Hematopoietic multipotent progenitor cell treated with erythropoietin and hydrocortisone succinate and interleukin-3 and kit ligand, for 6 days (in vitro differentiated cells): Measurements from ENCODE around the gene EDDM3A.
"Not testable (repeated sequence)": the region's sequence is repeated elsewhere in the genome, so short reads cannot be mapped to it uniquely, and the experiment has no call there.

Experiments
- DNase-seq: peaks from one replicate; pipeline ENCODE4 v3.0.0-alpha.2; 2015

EDDM3A gene

DNA sequence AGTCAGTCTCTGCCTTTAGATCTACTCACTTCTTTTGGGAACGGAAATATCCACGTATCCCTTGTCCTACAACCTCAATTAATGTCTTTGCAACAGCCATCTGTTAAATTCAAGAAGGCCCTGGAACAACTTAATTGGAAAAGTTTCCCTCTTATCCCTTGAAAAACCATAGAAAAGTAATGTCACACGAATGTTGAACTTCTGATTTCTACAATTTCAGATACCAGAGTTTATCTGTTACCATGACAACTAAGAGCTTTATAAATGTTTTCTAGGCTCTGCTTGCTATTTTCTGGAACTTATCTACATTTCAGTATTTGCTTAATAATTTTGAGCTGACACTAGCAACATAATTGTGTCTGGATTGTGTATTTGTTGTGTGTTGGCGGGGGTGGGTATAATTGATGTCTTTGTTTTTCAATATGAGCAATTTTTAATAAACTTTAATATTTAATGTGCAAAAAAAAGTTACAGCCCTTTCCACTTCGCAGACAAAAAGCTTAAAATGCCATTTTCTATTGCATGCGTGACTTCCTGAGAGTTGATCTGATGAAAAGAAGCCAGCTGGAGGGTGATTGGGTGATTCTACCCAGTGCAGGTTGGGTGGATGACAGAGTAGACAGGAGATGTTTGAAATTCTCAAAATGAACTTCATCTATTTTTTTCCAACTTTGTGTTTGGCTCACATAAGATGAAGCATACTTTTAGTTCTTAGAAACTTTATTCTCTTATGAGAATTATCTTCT, 11.8 kb upstream of the EDDM3A start:
- no peak for DNase-seq

DNA sequence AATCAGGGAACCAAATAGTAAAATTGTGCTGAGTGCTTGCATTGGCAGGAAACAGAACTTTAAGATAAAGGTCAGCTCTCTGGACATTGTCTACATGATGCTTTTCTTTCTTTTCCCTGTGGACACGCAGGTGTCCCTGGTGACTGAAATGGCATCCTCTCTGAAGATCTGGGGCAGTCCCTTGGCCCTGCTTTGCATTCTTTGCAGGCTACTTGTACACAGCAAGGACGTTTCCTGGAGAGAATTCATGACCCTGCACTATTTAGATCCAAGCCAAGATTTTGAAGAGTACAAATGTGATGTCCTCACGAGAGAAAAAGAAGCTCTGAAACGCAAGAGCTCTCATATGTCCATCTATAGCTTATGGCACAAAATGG, 11.3 kb upstream of the EDDM3A start:
- DNase-seq: no peak

DNA sequence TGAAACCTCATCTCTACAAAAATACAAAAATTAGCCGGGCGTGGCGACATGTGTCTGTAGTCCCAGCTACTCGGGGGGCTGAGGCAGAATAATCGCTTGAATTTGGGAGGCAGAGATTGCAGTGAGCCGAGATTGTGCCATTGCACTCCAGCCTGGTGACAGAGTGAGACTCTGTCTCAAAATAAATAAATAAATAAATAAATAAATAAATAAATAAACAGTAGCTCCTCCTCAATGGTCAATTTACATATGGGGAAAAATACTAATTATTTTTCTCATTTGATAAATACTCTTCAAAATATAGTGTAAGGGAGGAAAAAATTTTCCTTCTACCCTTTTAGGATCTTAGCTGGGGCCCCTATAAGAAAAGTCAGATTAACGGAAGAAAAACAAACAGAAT, 7.4 kb upstream of the EDDM3A start:
- DNase-seq: not testable (repeated sequence)

DNA sequence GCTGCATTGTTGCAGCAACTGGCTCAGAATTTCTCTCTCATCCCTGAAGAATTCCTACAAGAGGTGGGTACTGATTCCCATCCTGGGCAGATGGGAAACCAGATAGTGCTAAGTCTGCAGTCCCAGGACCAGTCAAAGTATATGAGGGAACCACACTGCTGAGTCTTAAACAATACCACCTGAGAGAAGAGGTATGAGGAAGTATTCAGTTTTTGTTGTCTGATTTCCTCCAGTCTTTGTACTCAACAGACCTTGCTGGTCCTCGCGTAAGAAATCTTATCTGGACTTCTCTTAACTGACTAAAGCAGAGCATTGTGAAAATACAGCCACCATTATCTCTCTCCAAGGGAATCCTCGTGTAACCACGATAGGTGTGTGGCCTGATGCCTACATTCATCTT, 3.6 kb upstream of the EDDM3A start:
- no peak for DNase-seq

DNA sequence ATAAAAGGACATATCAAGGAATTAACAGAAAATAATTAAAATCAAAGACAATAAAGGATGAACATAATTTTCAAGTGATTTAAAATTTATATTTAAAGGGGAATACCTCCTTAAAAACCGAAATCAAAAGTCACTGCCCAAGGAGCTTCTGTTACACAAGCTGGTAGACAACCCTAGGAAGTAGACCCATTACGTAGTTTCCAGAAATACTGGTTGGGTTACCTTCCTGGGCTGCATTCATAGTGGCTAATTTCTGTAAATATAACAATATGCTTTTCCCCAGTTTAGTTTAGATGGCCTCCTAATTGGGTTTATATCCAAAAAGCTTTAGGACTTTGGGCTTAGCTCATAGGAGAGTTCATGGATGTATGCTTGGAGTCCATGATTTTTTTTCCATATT, 2.1 kb upstream of the EDDM3A start:
- no peak for DNase-seq

DNA sequence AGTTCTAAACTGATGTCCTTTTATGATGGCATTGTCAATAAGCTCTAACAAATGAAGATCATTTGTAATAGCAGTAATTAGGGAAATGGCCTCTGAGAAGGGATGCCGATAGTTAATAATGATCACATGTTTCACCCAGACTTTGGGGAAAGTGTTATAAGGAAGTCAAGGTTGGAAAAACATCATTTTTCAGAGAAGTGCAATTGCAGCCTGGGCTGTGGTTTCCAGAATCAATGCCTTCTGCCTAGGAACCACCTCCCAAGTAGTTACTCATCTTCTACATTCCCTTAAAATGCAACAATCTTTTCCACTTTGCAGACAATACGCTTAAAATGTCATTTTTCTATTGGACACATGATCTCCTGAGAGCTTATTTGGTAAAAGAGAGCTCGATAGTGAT, 879 bp downstream of the EDDM3A start:
- no peak for DNase-seq

DNA sequence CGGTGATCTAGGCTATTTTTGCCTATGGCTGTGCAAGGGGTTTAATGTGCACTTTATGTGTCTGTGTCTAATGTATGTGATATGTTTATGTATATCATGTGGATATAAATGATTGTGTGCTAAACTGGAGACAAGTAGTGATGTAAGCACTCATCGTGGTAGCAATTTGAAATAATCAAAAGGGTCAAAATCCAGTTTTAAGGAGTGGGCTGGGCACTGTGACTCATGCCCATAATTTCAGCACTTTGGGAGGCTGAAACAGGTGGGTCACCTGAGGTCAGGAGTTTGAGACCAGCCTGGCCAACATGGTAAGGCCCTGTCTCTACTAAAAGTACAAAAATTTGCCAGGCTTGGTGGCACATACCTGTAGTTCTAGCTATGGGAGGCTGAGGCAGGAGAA, 2.8 kb downstream of the EDDM3A start:
- DNase-seq: no peak

DNA sequence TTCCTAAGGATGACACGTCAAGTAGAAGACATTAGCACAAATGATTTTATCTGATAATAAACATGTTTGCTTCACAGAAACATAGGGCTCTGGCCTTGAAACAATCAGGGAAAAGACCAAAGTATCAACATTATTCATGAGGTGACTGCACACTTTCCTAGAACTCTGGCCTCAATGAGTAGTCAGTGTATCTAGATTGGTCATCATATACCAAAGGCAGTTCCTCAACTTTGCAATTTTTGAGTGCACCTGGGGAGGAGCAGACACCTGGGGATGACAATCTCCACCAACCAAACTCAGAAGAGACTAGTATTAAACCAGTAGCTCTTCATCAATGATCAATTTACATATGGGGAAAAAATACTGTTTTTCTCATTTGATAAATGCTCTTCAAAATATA, 4.5 kb downstream of the EDDM3A start:
- DNase-seq: no peak

DNA sequence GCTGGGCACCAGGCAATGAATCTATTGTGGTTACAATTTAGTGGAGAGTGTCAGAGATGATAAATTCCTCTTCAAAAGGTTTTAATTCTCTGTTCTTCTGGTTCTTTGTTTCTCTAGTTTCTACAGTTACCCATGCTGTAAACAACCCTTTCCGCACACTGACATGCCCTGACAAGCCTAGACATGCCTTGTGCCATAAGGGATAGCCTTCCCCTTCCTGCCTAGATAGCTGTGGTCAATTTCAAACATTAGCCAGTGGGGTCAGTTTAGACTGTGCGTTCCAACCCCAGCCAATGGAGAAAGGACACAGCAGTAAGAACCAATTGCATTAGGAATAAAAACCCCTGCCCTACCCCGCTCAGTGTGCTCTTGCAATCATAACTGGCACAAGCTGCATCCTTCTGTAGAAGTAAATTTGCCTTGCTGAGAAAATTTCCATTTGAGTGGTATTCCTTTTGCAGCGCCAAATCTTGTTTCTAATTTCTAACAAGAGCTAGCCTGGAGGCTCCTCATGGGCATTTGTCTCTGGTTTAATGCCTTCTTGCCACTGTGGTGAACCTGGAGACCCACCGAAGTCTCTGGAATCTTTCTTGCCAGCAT, 6.4 kb downstream of the EDDM3A start:
- no peak for DNase-seq

DNA sequence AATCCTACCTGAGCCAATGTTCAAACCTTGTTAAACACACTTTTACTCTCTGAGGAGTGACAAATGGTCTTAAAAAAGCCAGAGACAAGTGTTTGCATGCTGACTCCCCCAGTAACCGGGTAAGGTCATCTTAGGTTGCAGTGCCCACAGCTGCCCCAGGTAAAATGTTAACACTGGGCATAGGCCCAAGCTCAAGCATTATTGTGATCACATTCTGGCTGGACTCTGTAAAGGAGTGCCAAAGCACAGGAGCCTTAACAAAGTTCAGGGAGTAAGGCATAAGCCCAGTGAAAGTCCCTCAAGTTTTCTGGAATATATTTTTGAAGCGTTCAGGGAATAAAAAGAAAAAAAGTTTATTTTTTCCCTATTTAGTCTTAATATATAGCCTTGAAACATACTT, 8.6 kb downstream of the EDDM3A start:
- no peak for DNase-seq

DNA sequence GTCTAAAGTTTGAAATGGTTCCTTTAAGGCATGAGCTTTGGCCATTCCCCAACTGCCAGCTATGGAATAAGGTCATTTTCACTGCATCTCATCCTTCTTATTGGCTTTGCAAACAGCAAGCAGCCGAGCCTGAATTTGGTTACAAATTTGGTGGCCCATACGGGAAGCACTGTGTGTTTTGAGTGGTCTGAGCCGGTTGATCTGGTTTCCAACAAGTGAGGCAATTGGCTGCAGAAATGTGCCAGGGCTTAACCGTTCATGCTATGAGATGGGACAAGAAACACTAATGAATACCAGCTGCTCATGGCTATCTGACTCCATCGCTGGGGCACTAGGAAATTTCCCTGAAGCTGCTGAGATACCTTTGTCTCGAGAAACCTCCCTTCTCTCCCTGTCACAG, 9.3 kb downstream of the EDDM3A start:
- no peak for DNase-seq

DNA sequence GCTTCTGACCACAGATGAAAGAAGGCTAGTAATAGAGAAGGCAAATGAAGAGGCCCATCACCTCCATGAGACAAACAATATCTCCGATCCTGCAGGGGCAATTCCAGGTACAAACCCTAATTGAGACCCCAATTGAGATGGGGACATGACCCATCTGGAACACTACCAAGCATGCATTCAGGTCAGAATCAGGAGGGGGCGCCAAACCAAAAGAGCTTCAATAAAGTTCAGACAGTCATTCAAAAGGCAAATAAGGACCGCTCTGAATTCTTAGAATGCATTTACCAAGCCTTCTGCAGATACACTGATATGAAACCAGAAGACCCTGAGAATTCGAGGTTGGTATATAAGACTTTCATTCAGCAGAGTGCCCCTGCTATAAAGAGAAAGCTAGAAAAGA, 12.3 kb downstream of the EDDM3A start:
- DNase-seq: peak; percentile 84

DNA sequence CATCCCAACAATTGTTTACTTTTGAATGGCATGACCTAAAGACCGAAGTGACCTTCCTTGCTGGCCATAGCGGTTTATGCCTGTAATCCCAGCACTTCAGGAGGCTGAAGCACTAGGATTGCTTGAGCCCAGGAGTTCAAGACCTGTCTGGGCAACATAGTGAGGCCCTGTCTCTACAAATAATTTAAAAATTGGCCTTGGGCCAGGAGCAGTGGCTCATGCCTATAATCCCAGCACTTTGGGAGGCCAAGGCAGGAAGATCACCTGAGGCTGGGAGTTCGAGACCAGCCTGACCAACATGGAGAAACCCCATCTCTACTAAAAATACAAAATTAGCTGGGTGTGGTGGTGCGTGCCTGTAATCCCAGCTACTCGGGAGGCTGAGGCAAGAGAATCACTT, 13.8 kb downstream of the EDDM3A start:
- not testable (repeated sequence) for DNase-seq

DNA sequence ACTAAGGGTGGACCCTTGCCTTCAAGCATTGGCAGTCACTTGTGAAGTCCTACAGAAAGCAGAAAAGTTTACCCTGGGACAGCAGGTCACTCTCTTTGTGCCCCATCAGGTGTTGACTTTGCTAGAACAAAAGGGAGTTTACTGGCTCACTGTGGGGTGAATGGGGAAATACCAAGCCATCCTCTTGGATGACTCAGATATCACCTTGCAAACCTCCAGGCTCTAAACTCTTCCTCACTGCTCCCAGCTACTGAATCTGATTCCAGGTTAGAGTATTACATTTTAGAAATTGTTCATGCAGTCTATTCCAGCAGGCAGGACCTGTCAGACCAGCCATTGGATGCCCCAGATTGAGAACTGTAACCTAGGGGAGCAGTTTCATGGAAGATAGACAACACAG, 15.3 kb downstream of the EDDM3A start:
- no peak for DNase-seq

DNA sequence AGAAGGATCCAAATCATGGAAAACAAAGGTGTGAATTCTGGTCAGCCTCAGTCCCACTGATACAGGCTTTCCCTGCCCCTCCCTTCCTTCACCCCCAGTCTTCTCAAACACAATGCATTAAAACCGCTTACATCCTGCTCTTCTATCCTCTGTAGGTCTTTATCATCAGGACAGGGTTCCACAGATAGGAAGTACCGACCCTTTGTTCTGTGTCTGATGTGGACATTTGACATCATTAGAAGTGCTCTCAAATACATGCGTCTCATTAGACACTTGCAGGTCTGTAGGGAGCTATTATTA, 22.9 kb downstream of the EDDM3A start:
- DNase-seq: no peak

DNA sequence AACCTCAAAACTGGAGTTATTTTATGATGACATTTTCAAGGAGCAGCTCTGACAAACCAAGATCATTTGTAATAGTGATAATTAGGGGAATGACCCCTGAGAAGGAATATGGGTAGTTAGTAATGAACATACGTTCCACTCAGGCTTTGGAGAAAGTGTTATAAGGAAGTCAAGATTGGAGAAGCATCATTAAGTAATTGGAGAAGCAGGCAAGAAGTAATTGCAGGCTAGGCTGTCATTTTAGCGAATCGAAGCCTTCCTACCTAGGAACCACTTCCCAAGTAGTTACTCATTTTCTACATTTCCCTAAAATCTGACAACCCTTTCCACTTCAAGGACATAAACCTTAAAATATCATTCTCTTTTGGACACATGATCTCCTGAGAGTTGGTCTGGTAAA, 23.7 kb downstream of the EDDM3A start:
- no peak for DNase-seq

DNA sequence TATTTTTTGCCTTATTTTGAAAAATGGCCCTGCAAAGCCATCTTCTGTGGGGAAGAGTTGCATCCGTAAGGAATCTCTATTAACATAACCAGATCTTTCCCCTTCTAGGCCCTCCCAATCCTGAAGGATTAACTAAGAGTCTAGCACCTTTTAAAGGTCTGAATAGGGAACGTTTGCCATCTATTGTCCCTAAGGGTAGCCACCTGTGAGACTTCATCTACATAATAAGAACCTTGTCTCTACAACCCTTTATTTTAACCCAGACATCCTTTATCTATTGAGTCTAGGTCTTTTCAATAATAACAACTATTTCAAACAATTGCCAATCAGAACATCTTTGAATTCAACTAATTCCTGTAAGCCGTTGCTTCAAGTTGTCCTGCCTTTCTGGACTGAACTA, 27.0 kb downstream of the EDDM3A start:
- no peak for DNase-seq

DNA sequence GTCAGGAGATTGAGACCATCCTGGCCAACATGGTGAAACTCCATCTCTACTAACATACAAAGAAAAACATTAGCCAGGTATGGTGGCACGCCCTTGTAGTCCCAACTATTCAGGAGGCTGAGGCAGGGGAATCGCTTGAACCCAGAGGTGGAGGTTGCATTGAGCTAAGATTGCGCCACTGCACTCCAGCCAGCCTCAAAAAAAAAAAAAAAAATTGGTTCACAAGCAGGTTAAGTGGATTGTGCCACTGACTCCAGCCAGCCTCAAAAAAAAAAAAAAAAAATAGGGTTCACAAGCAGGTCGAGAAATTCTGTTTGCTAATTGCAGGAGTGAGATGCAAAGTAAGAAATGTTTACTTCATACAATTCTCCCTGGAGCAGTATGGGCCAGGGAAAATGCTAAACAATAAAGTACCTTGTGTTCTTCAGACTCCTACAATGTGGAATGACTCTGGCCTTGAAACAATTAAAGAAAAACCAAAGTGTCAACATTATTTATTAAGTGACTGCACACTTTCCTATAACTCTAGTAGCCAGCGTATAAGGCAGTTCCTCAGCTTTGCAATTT, 28.7 kb downstream of the EDDM3A start:
- no peak for DNase-seq

DNA sequence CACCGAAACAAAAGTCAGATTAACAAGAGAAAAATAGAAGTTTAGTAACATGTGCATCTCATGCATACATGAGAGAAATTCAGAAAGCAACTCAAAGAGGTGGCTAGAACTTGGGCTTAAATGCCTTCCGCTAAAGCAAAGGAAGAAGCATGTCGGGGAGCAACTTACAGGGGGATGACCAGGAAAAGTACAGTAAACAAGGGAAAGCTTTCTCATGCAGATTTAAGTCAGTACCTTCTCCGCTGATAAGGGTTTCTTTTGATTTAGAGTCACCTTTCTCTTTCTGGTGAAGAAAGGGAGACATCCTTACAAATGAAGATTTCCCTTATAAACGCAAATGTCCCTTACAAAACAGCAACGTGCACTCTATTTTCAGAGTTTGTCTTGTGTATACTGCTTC, 29.4 kb downstream of the EDDM3A start:
- no peak for DNase-seq

DNA sequence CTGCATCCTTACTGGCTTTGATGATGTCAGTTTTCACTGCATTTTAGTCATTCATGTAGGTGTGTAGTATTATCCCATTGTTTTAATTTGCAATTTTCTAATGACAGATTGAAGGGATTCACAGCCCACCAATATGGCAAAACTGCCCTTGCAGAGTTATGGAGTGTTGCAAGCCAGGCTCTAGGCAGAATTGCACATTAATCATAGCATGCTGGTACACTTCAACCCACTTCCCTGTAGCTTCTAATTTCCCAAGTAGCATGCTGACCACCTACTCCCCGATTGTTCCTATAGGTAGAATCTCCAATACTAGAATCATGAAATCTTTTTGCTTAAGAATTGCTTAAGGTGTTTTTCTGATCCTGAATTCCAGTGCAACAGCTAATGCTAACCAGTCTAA, 30.2 kb downstream of the EDDM3A start:
- no peak for DNase-seq

DNA sequence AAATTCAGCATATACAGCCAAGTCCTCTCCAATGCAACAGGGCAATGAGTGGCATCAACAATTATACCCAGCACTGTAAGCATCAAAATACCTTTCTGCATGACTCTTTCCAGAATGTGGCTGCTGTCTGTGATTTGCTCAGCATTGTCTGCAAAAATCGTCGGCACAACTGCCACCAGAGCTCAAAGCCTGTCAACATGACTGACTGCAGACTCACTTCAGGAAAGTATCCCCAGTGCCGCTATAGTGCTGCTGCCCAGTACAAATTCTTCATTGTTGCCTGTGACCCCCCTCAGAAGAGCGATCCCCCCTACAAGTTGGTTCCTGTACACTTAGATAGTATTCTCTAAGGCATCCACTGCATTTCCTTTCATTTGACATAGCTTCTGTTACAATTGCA, 36.1 kb downstream of the EDDM3A start:
- DNase-seq: no peak

DNA sequence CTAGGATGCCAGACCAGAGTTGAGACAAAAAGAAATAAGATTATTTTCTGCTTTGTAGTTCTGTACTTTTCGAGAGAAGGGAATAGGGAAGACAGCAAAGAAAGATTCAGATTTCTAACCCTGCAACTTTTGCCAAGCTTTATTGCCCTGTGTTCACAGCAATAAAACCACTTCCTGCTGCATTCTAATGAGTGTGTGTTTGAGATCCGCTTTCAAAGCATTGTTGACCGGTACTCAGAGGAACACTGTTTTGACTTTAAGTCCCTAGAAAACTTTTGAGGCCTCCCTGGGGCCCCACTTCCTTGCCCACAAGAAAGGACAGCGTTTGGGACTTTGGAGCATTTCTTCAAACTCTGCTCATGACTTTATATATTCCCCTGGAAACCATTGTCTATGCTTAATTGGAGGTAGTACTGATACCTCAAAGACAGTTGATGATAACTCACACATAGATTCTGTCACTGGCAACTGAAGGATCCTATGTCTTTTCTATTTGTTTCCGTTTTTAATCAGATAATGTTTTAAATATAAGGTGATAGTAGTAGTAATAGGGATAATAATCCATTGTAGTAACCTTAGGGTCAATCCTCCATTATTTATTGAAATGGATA, 36.7 kb downstream of the EDDM3A start:
- DNase-seq: peak; percentile 69

DNA sequence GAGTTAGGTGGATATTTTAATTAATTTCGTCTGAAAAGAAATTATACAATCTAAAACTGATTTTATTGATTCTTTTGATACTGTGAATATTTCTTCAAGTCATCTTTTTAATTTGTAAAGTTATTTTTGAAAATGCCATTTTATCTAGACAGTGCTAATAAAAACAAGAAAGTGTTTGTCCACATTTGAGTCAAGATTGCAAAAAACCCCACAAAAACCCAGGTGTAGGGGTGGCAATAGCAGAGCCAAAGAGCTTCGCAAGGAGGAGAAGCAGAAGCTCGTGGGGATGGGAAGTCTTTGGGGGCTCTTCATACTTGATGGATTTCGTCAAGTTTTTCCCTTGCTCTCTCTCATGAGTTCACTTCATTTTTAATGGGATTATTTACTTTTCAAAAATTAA, 41.3 kb downstream of the EDDM3A start:
- no peak for DNase-seq

DNA sequence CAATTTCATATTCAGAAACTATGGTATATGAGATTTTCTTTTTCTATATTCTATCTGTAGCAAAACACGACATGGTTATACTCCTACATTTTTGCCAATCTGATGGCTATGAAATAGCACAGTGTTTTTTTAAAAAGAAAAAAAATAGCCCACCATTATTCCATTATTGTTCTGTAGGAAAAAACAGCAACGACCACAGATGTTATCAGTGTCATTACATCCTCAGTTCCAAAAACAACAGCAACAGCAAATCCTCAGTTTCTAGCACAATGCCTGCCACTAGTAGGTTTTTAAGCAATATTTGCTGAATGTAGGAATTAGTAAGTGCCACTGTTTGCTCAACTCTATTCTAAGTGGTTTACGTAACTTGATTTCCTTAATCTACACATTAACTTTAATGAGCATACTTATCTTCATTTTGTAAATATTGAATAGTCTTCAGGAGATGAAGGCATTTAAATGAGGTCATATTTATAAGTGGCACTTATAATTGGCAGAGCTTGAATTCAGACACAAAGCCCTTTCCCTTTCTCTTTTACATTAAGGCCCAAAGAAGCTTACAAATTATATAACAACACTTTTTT, 43.6 kb downstream of the EDDM3A start:
- no peak for DNase-seq
